NCI-H526 treated with DMSO at 0.1 percent for 48 hours (cell line): Measurements from ENCODE around the gene GLB1L.
A peak's percentile ranks its signal among the peaks of the same experiment; 100 is the strongest.

ENCODE experiments used
- DNase-seq: peaks from one replicate; lab custom pipeline; 2025; lab: John Stamatoyannopoulos, UW

Gene GLB1L

DNA sequence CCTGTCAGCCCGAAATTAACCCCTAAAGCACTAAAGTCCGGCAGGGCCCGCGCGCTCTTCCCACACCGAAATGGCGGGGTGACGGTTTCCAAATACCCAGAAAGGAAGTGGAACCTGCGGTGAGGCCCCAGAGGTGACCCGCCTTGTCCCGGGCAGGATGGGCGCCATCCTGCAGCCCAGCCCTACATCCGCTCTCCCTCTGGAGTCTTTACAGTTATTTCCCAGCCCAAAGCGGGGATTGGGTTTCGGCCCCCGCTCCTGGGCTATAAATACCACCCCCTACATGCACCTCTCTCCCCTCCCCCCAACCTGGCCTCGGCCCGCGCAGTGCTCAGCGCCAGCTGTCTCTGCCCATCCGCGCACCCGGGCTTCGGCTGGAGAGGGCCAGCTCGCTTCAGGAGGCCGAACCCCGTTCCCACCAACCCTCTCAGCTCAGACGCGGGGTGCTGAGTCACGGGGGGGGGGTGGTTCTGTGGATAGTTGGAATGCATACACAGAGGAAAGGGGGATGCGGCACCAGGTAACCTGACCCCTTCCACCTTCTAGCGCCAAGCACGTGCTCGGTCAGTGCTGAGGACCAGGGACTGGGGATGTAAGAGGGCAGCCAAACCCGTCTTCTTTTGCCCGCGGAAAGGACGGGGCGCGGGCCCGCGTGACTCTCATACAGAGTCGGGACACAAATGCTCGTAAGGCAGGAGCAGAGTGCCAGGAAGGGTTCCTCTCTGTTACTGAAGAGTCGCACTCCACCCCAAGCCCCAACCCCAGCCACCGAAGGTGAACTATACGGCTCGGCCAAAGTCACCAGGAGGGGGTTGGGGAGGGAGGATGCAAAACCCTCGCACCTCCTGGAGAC, 7.9 kb upstream of the GLB1L start, which contains the start of gene TUBA4B:
TUBA4B (plus strand) TSS at position 344 of the 853 bp plus-strand sequence; CDS start at position 509, 165 bp downstream.
- DNase-seq: no peak

DNA sequence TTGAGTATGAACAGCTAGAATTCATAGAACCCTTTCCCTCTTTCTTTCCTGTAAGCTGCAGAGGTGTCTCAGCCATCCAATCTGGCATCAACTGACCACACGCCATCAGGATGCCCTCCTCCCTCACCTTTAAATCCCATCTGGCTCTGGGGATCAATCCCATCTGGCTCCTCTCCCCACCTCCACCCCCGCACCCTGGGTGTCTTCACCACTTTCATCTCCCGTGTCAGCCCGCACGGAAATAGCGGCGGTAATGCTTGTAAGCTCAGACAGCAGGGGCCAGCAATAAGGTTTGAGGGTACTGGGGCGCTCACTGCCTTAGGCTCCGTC, 7.3 kb upstream of the GLB1L start:
- DNase-seq: no peak

DNA sequence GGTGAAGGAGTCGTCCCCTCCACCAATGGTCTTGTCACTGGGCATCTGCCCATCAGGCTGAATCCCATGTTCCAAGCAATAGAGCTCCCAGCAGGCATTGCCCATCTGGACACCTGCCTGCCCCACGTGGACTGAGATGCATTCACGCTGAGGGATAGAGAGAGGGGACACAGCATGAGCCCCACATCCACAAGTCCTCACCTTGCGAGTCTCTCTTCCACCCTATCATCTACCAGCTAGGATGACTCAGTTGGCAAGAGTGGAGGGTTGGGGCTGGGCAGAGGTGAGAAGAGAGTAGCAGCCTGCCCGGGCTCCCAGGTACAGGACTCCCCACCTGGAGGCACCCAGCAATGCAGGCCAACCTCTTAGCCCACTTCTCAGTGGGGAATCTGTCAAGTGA, 6.8 kb upstream of the GLB1L start:
- DNase-seq: no peak

- no peak for DNase-seq
These were observed 6.4 kb upstream of the GLB1L start for GRCh38 chr2:219251656-219252055.

- DNase-seq: no peak
These were observed 5.0 kb upstream of the GLB1L start for GRCh38 chr2:219250049-219250781.

DNA sequence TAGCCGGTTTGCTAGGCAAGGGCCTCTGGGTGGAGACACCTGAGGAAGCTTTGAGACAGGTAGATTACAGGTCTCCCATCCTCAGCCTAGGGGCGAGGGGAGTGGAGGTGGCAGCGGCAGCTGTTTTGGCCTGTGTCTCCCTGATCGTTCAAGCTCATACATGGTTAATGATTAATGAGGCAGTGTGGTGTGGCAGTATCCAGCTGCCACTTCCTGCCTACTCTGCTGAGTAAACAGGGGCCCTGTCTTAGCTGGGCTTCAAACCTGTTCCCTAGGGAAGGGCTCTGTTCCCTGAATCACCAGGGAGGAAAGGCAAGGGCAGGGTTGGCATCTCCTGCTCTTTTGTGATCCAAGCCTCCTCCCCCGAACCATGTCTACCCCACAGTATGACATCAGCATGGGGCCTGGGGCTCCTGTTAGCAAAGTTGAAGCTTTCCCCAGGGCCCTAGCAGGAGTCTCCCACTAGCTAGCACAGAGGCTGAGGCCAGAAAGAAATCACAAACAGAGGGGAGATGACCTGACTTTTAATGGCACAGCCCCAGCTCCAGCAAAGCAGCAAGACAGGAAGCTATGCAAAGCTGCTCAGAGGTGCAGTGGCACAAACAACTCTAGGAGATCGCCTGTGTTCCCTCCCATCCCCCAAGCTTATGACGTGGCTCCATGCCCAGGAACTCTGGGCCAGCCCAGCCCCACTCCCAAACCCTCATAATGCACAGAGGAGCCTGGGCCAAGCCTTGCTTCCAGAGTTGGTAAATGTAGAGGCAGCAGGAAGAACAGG, 4.1 kb upstream of the GLB1L start:
- DNase-seq: peak; percentile 90

DNA sequence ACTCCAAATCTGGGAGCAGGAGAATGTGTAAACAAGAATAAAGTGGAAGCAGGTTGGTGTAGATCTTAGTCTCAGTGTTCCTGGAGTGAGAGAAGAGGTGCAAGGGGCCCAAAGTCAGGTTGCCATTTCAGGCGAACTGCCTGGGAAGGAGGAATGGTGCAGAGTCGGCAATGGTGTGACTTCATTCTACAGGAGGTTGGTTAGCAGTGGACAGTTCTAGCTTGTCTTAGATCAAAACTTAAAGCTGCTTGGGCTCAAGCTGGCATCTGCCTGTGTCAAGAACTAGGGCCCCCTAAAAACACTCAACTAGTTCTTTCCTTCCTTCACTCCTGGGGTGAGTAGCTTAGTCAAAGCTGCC, 3.6 kb upstream of the GLB1L start:
- no peak for DNase-seq

DNA sequence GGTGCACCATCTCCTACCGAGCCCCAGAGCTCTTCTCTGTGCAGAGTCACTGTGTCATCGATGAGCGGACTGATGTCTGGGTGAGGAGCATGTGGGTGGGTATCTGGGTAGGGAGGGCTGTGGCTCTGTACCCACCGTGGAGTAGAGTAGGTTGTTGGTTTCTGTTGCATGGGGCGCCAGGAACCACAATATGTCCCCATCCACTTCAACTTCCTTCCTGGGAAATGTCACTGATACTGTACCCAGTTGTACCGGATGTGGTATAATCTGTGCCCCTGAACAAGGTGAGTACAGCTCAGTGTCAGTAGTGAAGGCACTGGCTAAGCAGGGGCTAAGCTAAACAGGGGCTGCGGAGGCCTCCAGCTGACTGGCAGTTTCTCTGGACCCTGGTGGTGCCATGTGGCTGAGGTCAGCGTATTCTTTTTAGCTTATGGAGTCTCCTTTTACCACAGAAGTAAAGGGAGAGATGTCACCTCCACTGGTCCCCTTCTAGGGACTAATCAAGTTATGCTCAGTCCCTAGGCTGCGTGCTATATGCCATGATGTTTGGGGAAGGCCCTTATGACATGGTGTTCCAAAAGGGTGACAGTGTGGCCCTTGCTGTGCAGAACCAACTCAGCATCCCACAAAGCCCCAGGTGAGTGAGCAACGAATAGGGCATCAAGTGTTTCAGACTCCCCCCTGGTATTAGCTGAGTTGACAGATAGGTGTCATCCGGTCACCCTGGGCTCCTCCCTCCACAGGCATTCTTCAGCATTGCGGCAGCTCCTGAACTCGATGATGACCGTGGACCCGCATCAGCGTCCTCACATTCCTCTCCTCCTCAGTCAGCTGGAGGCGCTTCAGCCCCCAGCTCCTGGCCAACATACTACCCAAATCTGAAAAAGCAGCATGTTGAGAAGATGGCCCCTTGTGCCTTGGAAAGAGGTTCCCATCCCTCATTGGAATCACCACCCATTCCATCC, 2.7 kb upstream of the GLB1L start:
- DNase-seq: no peak

DNA sequence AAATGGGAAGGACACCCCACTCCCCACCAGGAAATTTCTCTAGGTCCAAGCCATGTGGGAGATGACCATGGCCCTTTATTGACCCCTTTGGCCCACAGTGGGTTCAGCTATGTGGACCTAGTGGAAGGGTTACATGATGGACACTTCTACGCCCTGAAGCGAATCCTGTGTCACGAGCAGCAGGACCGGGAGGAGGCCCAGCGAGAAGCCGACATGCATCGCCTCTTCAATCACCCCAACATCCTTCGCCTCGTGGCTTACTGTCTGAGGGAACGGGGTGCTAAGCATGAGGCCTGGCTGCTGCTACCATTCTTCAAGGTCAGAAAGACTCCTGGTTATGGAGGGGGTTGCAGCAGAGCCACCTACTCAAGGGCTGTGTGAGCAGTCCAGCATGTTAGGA, 1.3 kb upstream of the GLB1L start:
- no peak for DNase-seq

DNA sequence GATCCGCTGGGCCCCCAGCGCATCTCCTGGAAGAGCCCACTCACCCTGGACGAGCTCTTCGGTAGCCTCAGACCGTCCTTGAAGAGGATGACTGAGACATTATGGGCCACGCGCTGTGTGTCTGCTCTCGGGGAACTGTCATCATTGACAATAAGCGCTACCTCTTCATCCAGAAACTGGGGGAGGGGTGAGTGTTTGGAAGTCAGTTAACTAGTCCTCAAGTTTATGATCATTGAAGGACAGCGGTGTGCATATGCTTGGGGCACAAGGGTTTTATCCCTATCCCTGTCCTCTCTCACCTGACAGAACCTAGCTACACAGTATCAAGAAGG, 621 bp upstream of the GLB1L start:
- no peak for DNase-seq

- no peak for DNase-seq
These were observed 476 bp downstream of the GLB1L start for GRCh38 chr2:219244789-219245147.

DNA sequence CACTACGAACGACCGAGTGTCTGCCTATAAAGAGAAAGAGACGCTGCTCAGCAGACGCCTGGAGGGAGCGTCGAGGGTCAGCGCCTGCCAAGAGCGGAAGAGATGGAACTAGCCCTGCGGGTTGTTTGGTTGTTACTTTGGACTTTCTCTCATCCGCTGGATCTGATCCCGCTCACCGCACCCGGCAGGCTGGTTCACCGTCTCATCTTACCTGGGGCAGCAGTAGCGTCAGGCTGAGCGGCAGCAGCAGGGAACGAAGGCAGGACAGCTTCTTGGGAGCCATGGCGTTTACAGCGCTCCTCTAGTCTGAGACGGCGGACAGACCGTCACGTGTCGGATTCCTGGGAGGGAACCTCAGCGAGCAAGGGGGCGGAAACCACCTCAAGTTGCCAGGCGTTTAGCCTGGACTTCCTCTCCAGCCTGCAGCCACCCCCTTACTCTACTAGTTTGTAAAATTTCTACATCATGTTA, 1.9 kb downstream of the GLB1L start:
- DNase-seq: no peak

DNA sequence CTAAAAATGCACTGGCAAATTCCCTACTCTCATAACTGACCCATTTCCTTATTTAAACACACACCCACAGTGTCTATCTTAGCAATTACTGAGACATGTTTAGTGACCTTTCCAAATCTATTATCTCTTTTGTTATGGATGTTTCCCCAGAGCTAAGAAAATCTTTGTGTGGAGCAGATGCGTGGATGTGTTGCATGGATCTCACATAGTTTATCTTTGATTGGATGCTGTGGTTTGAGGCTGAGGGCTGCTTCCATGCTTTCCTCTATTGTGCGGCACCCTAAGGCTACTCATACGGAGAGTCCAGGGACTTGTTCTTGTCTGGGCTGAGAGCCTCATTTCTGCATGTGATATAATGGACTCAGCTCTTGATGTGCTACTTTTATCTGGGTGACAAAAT, 10.9 kb downstream of the GLB1L start:
- no peak for DNase-seq

- DNase-seq: no peak
These were observed 15.1 kb downstream of the GLB1L start for GRCh38 chr2:219230059-219230540.

DNA sequence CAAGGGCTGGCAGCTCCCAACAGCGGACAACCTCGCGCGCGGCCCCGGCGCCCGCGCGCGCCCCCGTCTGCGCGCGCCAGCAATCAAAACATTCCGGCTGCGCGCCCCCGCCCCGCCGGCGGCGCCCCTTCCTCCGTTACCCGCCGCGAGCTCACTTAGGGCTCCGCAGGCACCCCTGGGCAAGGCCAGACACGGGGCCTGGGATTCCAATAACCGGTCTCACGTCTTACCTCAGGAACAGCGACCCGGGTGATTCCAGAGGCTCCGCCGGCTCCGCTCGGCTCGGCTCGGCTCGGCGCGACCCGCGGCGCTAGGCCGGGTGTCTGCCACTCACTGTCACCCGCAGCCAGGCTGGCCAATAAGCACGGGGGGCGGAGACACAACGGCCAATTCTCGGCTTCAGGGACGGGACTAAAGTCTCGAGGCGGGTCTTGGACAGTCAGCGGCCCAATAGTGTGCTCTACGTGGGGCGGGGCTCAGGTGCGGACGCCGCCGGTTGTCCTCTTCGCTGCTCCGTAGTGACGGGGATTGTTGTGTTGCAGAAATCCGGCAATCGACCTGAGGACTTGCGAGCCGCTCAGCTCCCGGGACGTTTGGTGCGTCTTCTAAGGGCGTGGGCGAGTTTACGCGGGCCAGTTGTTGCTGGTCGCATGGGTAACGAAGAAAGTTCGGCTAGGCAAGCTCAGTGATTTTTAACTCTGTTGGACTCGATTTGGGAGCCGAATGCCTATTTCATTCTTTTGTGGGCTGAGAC, 15.8 kb downstream of the GLB1L start, which contains the start of the genes ANKZF1 and ATG9A:
ANKZF1 (plus strand) TSS at position 502 of the 754 bp plus-strand sequence. CDS start 452 bp downstream, outside the sequence.
ATG9A (minus strand) TSS at position 332 of the 754 bp plus-strand sequence. CDS start 1,612 bp downstream, outside the sequence.
- DNase-seq: peak; percentile 98

DNA sequence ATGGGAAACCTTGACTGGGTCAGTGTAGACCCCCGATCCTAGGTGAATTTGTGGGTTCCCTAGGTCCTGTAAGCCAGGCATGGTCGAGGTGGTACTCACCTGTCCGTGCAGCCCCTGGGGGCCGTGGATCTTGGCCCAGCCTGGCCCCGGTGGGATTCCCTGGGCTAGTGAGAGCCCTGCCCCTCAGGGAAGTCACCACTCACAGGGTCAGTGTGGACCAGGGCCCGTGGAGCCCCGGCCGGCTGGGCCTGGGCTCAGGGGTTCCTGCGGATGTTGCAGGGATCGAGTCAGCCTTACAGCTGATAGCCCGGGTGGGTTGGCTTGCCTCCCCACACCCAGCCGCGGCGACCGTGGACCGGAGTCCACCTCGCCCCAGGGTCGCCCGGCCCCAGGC, 16.3 kb downstream of the GLB1L start:
- no peak for DNase-seq

GRCh38 chr2:219228041-219228910, 17.0 kb downstream of the GLB1L start:
- no peak for DNase-seq

- DNase-seq: no peak
These were observed 19.9 kb downstream of the GLB1L start for GRCh38 chr2:219225350-219225749.

- no peak for DNase-seq
These were observed 21.2 kb downstream of the GLB1L start for GRCh38 chr2:219223831-219224610.
